ENCODE results near the gene TMLHE.
"Not testable (repeated sequence)": the region's sequence is repeated elsewhere in the genome, so short reads cannot be mapped to it uniquely, and the experiment has no call there.

The TMLHE gene

DNA sequence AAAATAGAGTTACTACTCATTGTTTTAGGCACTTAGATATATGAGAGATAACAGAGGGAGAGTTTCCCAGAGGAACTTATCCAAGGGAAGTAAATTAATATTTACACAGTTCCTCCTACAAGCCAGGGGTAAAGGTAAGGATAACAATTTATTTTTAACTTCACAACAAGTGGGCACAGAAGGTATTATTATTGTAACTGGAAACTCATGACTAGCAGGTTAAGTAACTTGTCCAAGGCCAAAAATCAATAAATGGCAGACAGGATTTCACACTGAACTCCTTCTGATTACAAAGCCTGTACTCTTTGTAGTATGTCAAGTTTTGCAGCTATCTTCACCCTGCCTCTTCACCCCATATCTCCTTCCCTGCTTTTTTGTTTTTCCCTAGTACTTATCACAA is 107.5 kb downstream of the TMLHE start:
- no peak for DNase-seq (ENCODE audit: low spot score)

DNA sequence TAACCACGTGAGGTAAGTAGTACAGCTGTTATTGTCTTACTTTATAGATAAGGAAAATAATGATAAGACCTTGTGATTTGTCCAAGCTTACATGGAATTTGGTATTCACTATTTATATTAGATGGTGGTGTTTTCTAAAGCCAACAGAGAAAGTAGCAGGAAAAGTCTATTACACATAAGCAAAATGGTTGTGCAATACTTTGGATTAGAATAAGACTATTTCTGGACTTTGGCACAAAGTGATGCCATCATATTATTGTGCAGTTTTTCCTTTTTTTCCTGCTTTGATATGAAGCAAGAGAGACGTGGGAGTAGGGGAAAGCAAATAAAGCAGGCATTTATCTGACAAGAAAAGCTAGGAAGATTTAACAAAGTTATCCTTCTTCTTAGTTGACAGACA is 117.6 kb downstream of the TMLHE start:
- not testable (repeated sequence) for DNase-seq (ENCODE audit: low spot score)

GRCh38 chrX:155491421-155491820 is 121.3 kb downstream of the TMLHE start:
- DNase-seq (ENCODE audit: low spot score), result not testable (repeated sequence)

DNA sequence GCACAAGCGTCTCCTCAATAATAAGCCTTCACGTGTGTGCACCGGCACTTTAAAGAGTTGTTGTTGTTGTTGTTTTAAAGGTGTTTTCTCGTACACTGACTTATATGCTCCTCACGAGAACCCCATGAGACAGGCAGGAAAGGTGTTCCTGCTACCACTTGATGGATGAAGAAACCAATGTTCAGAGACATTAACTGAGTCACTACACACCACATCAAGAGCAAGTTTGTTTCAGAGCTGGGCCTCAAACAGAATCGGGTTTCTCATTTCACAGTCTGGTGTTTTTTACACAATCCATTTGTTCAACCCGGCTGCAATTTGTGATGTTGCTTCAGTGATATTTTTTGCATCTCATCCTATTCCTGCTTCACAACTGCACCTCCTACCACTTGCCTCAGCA is 135.6 kb downstream of the TMLHE start:
- DNase-seq (ENCODE audit: low spot score), result not testable (repeated sequence)

DNA sequence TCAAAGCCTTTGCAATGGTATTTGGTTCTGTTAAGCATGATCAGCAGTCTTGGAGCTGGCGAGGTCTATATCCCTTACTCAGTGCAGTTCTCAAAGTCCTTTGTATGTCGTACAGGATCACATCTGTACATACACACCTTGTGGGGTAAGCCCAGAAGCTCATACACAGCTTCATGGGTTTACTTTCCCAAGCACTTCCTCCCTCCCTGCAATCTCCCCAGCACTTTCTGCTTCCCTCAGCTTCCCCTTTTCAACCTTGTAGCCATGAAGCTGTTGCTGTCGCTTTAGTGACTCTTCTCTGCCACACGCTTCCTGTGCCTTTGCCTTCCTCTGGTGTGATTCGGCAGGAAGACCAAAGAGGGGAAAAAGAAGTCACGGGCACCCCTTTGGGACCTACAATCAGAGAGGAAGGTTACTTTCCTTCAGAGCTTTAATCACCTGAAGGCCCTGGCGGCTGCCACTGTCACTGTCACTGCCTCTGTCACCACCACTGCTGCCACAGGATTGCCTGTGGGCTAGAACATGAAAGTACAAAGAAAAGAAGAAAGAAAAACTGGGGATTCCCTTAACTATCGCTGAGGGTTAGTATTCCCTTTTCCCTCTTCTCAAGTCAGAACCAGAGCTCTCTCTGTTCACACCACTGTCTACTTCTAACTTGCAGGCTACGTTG is 146.3 kb downstream of the TMLHE start:
- not testable (repeated sequence) for DNase-seq (ENCODE audit: low spot score)

DNA sequence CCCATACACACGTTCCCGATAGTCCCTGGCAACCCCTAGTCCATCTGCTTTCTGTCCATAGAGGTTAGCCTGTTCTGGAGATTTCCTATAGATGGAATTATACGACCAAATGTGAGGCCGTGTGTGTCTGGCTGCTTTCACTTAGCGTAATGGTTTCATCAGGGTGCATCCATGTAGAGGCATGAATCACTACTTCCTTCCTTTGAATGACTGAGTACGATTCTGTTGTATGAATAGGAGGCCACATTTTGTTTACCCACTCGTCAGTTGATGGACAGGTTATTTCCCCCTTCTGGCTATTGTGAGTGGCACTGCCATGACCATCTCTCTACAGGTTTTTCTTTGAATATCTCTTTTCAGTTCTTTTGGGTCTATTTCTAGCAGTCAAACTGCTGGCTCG is 152.3 kb downstream of the TMLHE start:
- not testable (repeated sequence) for DNase-seq (ENCODE audit: low spot score)

DNA sequence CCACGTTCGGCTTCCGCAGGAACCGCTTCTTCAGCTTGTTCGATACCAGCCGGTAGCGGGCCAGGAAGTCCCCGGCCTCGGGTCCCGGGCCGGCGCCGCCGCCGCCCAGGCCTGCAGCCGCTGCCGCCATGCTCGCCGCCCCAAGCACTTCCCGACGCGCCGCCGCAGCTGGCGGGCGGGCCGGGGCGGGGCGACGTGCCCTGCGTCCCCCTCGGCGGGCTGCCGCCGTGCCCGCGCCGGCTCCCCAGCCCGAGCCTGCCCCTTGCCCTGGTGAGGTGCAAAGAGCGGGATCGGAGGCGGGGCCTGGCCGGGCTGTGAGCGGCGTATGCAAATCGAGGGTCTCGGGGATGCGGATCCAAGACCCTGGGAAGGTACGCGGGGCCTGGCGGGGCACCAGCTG is 154.3 kb downstream of the TMLHE start, which contains the start of gene F8A3:
Gene F8A3, minus strand, starts transcription at position 150 of the 400 bp plus-strand sequence. Its CDS starts 20 bp downstream, at position 130.
- not testable (repeated sequence) for DNase-seq (ENCODE audit: low spot score)

- DNase-seq (ENCODE audit: low spot score), result not testable (repeated sequence)
Measured at GRCh38 chrX:155457761-155458447, 154.8 kb downstream of the TMLHE start.

- DNase-seq (ENCODE audit: low spot score), result no peak
Measured at GRCh38 chrX:155441097-155441496, 171.7 kb downstream of the TMLHE start.

Small RNA genes lying within 50 kb of the gene (small RNA-seq; reads per million reads assigned to genes)
- 0 reads per million in 2 experiments for gene MIR1184-3

All from SK-N-DZ (cell line).